Parathyroid adenoma (tissue), 2 donors: Measurements from ENCODE around the gene SETD1A.

ENCODE experiments used
- H2AFZ ChIP-seq: fragments of 300-600 bp; sonication (generic); one replicate; pipeline ENCODE4 v1.7.0; 2017; ENCODE audit warnings: antibody characterized with exemption, mild to moderate bottlenecking
- H3K27ac ChIP-seq: fragments of 300-600 bp; sonication (generic); one replicate; pipeline ENCODE4 v1.7.0; 2017
- H3K27me3 ChIP-seq: fragments of 300-600 bp; sonication (generic); one replicate; pipeline ENCODE4 v1.7.0; 2017; ENCODE audit warnings: low read length; ENCODE audit not compliant: control insufficient read depth, insufficient read depth
- H3K36me3 ChIP-seq: fragments of 300-600 bp; sonication (generic); one replicate; pipeline ENCODE4 v1.7.0; 2017; ENCODE audit warnings: low read length; ENCODE audit not compliant: control insufficient read depth, insufficient read depth
- H3K4me1 ChIP-seq: fragments of 300-600 bp; sonication (generic); one replicate; pipeline ENCODE4 v1.7.0; 2017; ENCODE audit warnings: control low read depth
- H3K4me2 ChIP-seq: fragments of 300-600 bp; sonication (generic); one replicate; pipeline ENCODE4 v1.7.0; 2017; ENCODE audit warnings: low read length
- H3K4me3 ChIP-seq: fragments of 300-600 bp; sonication (generic); one replicate; pipeline ENCODE4 v1.7.0; 2017; ENCODE audit warnings: low read depth, low read length
- H3K79me2 ChIP-seq: fragments of 300-600 bp; sonication (generic); one replicate; pipeline ENCODE4 v1.7.0; 2017; ENCODE audit warnings: control low read depth
- H3K9ac ChIP-seq: fragments of 300-600 bp; sonication (generic); one replicate; pipeline ENCODE4 v1.7.0; 2017; ENCODE audit warnings: mild to moderate bottlenecking
- H3K9me3 ChIP-seq: fragments of 300-600 bp; sonication (generic); one replicate; pipeline ENCODE4 v1.7.0; 2017; ENCODE audit warnings: low read length; ENCODE audit not compliant: control insufficient read depth
- TF ChIP-seq, protein P1 (sequence below): fragments of 300-600 bp; sonication (generic); IDR thresholded peaks from one replicate; pipeline ENCODE4 v1.7.0; 2017; ENCODE audit warnings: antibody characterized with exemption, mild to moderate bottlenecking
- donor health status: primary hyperparathyroidism.

SETD1A gene

DNA sequence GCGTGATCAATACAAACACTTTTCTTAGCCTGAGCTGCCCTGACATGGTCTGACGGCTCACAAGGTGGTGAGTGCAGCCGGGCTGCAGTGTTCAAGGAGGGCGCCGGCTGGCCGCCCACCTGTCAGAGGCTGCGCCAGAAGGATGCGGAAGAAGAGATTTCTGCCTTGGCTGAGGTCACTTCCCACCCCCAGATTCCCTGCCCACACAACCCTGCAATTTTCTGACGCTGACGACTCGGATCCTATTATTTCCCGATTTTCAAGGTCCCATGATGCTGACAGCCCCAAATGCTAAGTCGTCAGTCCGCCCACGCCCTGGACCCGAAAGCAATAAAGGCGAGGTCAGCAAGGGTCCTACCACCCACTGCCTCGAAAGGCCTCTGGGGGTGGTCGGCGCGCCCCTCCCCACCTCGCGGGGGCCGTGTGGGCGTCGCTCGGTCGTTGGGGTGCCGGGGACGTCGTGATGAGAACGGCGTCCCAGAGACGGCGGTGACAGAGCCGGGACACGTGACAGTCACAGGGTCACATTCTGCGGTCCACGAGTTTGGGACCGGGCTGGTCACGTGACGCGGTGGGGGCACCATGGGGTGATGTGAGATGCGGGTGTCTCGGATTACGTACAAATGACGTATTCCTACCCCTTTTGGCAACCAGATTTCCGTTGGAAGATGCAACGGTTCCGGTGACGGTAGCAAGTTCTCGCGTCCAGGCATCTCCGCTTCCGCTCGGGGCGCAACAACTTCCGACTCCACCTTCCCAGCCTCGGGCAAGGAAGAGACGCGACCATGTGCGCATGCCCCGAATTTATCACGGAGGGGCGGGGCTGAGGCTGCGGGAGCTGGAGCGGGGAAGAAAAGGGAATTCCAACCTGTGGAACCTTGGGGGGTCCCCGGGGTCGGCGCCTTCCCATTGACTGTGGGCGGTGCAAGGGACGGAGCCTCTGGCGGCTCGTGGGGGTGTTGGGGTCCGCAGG lies 75.5 kb downstream of the SETD1A start, which contains the start of gene STX4:
Gene STX4, plus strand, starts transcription at position 823 of the 973 bp plus-strand sequence. CDS start 248 bp downstream, outside the sequence.
- no peaks in the 10 kb centered on the region for H3K36me3 ChIP-seq
- TF ChIP-seq, protein P1, sequence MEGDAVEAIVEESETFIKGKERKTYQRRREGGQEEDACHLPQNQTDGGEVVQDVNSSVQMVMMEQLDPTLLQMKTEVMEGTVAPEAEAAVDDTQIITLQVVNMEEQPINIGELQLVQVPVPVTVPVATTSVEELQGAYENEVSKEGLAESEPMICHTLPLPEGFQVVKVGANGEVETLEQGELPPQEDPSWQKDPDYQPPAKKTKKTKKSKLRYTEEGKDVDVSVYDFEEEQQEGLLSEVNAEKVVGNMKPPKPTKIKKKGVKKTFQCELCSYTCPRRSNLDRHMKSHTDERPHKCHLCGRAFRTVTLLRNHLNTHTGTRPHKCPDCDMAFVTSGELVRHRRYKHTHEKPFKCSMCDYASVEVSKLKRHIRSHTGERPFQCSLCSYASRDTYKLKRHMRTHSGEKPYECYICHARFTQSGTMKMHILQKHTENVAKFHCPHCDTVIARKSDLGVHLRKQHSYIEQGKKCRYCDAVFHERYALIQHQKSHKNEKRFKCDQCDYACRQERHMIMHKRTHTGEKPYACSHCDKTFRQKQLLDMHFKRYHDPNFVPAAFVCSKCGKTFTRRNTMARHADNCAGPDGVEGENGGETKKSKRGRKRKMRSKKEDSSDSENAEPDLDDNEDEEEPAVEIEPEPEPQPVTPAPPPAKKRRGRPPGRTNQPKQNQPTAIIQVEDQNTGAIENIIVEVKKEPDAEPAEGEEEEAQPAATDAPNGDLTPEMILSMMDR = no peak
- peaks cover 5% of the 10 kb centered on the region for H3K79me2 ChIP-seq

DNA sequence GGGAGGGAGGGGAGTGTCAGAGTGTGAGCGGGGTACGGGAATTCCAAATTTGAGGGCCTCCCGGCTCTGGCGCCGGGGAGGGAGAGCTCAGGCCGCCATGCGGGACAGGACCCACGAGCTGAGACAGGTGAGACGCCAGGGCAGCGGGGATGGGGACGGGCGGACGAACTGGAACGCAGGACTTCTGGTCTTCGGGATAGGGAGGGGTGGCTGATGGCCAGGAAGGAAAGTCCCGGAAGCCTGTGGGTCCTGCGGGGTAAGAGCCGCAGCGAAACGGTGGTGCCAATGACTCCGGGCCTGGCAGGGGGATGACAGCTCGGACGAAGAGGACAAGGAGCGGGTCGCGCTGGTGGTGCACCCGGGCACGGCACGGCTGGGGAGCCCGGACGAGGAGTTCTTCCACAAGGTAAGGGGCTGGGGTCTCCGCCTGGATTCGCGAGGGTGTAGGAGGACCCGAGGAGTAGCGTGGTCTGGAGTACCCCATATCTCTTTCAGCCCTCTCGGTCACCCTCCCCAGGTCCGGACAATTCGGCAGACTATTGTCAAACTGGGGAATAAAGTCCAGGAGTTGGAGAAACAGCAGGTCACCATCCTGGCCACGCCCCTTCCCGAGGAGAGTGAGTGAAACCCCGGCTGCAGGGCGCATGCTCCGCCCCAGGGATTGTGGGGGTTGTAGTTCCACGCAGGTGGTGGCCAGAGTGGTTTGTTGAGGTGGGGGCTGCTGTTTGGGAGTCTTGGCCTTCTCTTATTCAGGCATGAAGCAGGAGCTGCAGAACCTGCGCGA lies 76.3 kb downstream of the SETD1A start:
- Histone ChIP-seq H3K4me1 (peaks cover 9% of the 10 kb centered on the region), H3K4me2 (peak overlapping the region; percentile 100), H3K27me3 (no peaks in the 10 kb centered on the region), H3K9me3 (no peaks in the 10 kb centered on the region), H3K36me3 (no peaks in the 10 kb centered on the region), H3K27ac (peak overlapping the region; percentile 91), H3K9ac (no peak overlapping the region), H2AFZ (peak overlapping the region; percentile 98), H3K79me2 (peaks cover 5% of the 10 kb centered on the region), H3K4me3 (peak overlapping the region; percentile 95)
- TF ChIP-seq, protein P1 = no peak

More for the DNA sequence above, 75.5 kb downstream of the SETD1A start, which contains the start of gene STX4:
- Histone ChIP-seq H3K4me2 (peak within 1 kb of the TSS; percentile 100), H3K9ac (peak within 1 kb of the TSS; percentile 21), H3K9me3 (no peaks in the 10 kb centered on the region), H2AFZ (peak within 1 kb of the TSS; percentile 98), H3K4me1 (peaks cover 9% of the 10 kb centered on the region), H3K27ac (peak within 1 kb of the TSS; percentile 91), H3K27me3 (no peaks in the 10 kb centered on the region), H3K4me3 (peak within 1 kb of the TSS; percentile 95)
